GM19328 (cell line): Measurements from ENCODE around the gene YIF1A.
"Not testable (repeated sequence)": the region's sequence is repeated elsewhere in the genome, so short reads cannot be mapped to it uniquely, and the experiment has no call there.

ENCODE experiments used
- ATAC-seq: cut with Tn5 transposase; IDR thresholded peaks from one replicate; pipeline ENCODE4 v1.9.1; 2021; ENCODE audit warnings: mild to moderate bottlenecking, moderate library complexity; ENCODE audit not compliant: unreplicated experiment

YIF1A gene

GRCh38 chr11:66287211-66287888 is 1.6 kb downstream of the YIF1A start:
- no peak for ATAC-seq

GRCh38 chr11:66286699-66287098 is 2.2 kb downstream of the YIF1A start:
- ATAC-seq: no peak

GRCh38 chr11:66285250-66285947 is 3.5 kb downstream of the YIF1A start:
- ATAC-seq: no peak

GRCh38 chr11:66284526-66285078 is 4.3 kb downstream of the YIF1A start:
- ATAC-seq: no peak

GRCh38 chr11:66283461-66284105 is 5.4 kb downstream of the YIF1A start:
- ATAC-seq: no peak

DNA sequence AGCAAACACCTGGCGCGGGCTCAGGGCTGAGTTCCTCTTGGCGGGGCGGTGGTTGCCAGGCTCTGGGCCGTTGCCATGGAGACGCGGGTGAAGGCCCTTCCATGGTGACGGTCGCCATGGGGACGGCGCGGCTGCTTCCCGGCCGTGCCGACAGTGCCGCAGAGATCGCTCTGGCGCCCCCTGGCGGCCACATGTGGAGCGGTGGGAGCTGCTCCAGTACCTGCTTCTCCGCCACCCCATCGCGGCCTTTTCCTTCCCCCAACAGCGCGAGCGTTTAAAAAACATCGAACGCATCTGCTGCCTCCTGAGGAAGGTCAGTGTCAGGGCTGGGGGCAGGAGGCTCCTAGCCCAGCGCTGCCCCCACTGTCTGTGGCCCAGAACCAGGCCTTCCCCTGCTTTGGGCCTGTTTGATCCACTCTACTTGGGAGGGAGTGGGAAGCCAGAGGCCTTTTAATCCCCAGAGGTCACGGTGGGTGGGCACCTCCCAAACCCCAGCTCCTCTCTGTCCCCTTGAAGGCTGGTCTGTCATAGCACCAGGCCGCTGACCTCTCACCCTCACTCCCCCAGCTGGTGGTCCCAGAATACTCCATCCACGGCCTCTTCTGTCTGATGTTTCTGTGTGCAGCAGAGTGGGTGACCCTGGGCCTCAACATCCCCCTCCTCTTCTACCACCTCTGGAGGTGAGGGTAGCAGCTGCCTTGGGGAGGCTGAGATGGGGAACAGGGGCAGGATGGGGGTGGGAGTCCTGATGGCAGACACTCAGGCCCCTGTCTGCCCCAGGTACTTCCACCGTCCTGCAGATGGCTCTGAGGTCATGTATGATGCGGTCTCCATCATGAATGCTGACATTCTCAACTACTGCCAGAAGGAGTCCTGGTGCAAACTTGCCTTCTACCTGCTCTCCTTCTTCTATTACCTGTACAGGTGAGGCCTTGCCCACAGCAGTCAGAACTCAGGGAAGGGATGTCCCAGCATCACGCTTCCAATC is 6.2 kb downstream of the YIF1A start:
- peak; percentile 76 for ATAC-seq

GRCh38 chr11:66281776-66282467 is 7.0 kb downstream of the YIF1A start:
- ATAC-seq: peak; percentile 12

DNA sequence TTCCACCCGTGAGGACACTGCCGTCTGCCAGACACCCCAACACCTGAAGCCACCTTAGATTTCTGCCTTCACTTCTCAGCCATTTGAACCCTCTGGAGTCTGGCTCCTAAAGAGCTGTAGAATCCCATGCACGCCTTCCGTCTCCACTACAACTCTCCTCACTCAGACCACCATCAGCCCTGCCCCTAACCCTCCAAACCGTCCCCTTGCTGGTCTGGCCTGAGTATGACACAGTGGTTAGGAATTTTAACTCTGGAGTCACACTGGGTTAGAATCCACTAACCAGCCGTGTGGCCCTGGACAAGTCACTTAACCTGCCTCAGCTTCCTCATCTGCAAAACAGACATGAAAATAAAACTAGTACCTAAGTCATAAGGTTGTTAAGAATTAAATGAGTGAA is 7.9 kb downstream of the YIF1A start:
- no peak for ATAC-seq

DNA sequence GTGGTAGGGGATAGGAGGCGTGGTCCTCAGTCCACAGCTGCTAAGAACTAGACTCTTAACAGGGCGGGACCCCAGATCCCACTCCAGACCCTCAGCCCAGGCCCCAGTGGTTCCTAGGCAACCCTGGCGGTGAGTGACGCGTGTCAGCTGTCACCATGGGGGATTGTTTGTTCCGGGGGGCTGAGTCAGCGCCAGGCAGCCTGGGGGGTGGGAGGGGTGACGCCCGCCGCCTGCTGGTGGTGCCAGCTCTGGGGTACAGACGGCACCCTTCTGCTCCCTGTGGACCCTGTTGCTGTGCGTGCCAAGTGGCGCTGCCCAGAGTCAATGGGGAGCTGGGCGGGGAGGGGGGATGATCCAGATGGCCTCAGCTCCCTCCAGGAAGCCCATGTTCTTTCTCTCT is 8.5 kb downstream of the YIF1A start:
- no peak for ATAC-seq

- no peak for ATAC-seq
Measured at GRCh38 chr11:66279092-66279734, 9.7 kb downstream of the YIF1A start.

GRCh38 chr11:66278363-66279091 is 10.4 kb downstream of the YIF1A start:
- ATAC-seq: no peak

GRCh38 chr11:66277471-66278362 is 11.2 kb downstream of the YIF1A start, which contains the start of gene CNIH2:
Gene CNIH2 (plus strand): TSS chr11:66278175. CDS start chr11:66278457, 282 bp downstream.
- ATAC-seq: no peak

GRCh38 chr11:66277064-66277463 is 11.9 kb downstream of the YIF1A start:
- not testable (repeated sequence) for ATAC-seq

DNA sequence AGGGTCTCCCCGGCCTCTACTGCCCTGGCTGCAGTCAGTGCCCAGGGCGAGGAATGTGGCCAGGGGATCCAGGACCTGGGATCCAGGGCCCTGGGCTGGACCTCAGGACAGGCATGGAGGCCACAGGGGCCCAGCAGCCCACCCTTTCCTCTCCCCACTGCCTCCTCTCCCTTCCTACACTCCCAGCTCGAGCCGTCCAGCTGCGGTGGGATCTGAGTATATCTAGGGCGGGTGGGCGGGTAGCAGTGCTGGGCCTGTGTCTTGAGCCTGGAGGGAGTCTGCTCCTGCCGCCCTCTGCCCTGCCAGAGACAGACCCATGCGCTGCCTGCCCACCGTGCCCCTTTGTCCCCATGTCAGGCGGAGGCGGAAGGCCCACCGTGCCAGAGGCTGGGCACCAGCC is 12.3 kb downstream of the YIF1A start:
- not testable (repeated sequence) for ATAC-seq

- no peak for ATAC-seq
Measured at GRCh38 chr11:66275984-66276612, 12.8 kb downstream of the YIF1A start.

DNA sequence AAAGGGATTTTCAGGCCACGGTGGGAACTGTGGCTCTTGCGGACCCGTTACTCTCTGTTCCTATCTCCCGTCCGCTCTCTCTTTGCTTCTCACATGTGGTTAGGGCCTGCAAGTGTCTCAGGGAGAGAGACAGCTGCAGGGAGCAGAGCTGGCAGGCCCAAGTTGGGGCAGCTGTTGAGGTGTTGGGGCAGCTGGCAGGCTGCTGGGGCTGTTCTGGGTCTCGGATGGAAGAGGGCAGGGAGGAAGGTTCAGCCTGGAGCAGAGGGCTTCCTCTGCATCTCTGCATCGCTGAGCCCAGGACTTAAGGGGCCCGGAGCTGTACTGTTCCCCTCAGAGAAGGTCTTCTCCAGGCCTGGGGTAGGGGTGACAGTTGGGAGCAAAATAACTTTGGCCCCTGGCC is 13.5 kb downstream of the YIF1A start:
- no peak for ATAC-seq

DNA sequence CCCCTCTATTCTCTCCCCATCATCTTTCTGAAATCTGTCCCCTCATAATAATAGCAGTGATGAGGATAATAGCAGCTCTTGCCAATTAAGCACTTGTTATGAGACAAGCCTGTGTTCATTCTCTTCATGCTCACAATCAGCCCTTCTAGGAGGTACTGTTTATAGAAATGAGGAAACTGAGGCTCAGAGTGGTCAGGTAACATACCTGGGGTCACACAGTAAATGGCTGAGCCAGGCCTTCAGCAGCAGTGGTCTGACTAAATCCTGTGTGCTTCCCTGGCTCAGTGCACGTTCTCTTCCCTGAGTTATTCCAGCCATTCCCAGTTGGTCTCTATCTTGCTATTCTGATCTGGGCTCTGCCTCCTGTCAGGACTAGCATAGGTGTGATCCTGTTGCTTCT is 14.7 kb downstream of the YIF1A start:
- no peak for ATAC-seq
